Psoas muscle (tissue), 8 donors: ENCODE measurements around the gene KLHL1. TPM values are rescaled to one million over a fixed set of nuclear protein-coding genes. Genes with fewer than 3 reads are reported as not detected.

Source experiments
- ATAC-seq, 4 donors: fragments of 200-7000 bp; cut with Tn5 transposase; one replicate each; pipeline ENCODE4 v1.9.1; 2020; ENCODE audit warnings: moderate library complexity in 3 of 4, mild to moderate bottlenecking in 2 of 4
- DNase-seq, 2 donors: peaks; one replicate each; pipeline ENCODE4 v3.0.0-alpha.2; 2020
- H3K27ac ChIP-seq: fragments of 200-600 bp; one replicate; pipeline ENCODE4 v1.8.0; 2022
- H3K27me3 ChIP-seq, 3 donors: fragments of 200-600 bp in 1 of 3; one replicate each; pipeline versions ENCODE4 v1.6.1 to v1.8.0; 2013 to 2022; ENCODE audit warnings: low read length in 2 of 3, mild to moderate bottlenecking in 2 of 3, moderate library complexity in 1 of 3; ENCODE audit not compliant: insufficient read depth in 3 of 3
- H3K36me3 ChIP-seq, 2 donors: fragments of 200-600 bp in 1 of 2; one replicate each; pipeline versions ENCODE4 v1.6.1 to v1.8.0; 2013 to 2022; ENCODE audit warnings: low read depth in 1 of 2, mild to moderate bottlenecking in 1 of 2, moderate library complexity in 1 of 2; ENCODE audit not compliant: insufficient read depth in 1 of 2
- H3K4me1 ChIP-seq: fragments of 200-600 bp; one replicate; pipeline ENCODE4 v1.8.0; 2022
- H3K4me3 ChIP-seq: fragments of 200-600 bp; one replicate; pipeline ENCODE4 v1.8.0; 2022; ENCODE audit warnings: mild to moderate bottlenecking
- H3K9me3 ChIP-seq: fragments of 200-600 bp; one replicate; pipeline ENCODE4 v1.8.0; 2022
- WGBS, 3 donors: extraction: QIAGEN DNeasy Blood & Tissue Kit; methylation state at CpG; one replicate each; pipeline versions ENCODE4 v1.1.6 to v1.1.7; 2013; 5-methylcytosine and 5-hydroxymethylcytosine counted together
- intact Hi-C, 2 donors: fragments of 100-400 bp; cut with DNase I; formaldehyde crosslinking; loops; one replicate each; pipeline versions ENCODE4 v1.11.0 to v1.14.2; 2022
- polyA plus RNA-seq, 3 donors: library from polyadenylated mRNA; stranded (reverse); fragments of 200-250 nt; gene quantifications; one replicate each; pipeline ENCODE4 v1.2.3, GENCODE V29; 2013
- total RNA-seq, 4 donors: library from RNA; stranded (reverse); fragmentation: NEBNext Ultra II Directional in 2 of 4; extraction: Animal tissue kit (Norgen Biotek cat#: 25700) in 2 of 4; gene quantifications; one replicate each; pipeline versions ENCODE4 v1.2.1 to v1.2.4, GENCODE V29; 2021 to 2023
- TF ChIP-seq, protein P1 (sequence below): fragments of 200-600 bp; IDR thresholded peaks from one replicate; pipeline ENCODE4 v1.8.0; 2022; ENCODE audit warnings: antibody characterized with exemption
- donor health status: healthy with polysubstance abuse.
- donor health status: DM: no; HTN: no; CAD: no; lungs with moderate emphysema.
- donor health status: Bipolar disorder and iron deficiency.
- donor health status: healthy.
- donor health status: DM: yes; HTN: yes; CAD: no.
- donor health status: DM: no; HTN: no; CAD: no.
- donor health status: DM: no; HTN: no; CAD: no.
- donor health status: DM: yes; HTN: yes; CAD: no.

KLHL1 gene
- total and polyA plus RNA-seq, 7 donors, result not detected

DNA sequence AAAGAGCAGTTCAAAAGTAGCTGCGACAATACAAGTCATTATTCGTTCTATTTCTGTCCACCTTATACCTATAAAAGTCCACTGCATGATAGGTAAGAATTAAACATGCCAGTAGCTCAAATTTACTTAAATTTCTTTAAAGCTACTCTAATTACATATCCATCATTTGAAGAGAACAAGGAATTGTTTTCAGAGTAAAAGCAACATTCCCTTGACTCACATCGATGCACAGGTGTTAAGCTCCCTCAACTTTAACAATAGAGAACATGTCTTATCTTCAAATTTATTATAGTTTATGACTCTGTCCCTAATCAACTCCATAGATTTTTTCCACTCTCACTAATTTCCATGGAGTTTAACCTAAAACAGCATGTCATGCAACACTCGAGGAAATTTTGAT lies 158.1 kb downstream of the KLHL1 start:
- TF ChIP-seq, protein P1, sequence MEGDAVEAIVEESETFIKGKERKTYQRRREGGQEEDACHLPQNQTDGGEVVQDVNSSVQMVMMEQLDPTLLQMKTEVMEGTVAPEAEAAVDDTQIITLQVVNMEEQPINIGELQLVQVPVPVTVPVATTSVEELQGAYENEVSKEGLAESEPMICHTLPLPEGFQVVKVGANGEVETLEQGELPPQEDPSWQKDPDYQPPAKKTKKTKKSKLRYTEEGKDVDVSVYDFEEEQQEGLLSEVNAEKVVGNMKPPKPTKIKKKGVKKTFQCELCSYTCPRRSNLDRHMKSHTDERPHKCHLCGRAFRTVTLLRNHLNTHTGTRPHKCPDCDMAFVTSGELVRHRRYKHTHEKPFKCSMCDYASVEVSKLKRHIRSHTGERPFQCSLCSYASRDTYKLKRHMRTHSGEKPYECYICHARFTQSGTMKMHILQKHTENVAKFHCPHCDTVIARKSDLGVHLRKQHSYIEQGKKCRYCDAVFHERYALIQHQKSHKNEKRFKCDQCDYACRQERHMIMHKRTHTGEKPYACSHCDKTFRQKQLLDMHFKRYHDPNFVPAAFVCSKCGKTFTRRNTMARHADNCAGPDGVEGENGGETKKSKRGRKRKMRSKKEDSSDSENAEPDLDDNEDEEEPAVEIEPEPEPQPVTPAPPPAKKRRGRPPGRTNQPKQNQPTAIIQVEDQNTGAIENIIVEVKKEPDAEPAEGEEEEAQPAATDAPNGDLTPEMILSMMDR, result no peak
- H3K27ac ChIP-seq, result no peak overlapping the region
- intact Hi-C loops, result no loop called here
- ATAC-seq (no peak), DNase-seq (no peak)
- no peaks in the 10 kb centered on the region for H3K36me3 ChIP-seq
- H3K4me3 ChIP-seq, result no peak overlapping the region
- H3K9me3 ChIP-seq, result no peaks in the 10 kb centered on the region
- no peaks in the 10 kb centered on the region for H3K4me1 ChIP-seq
- H3K27me3 ChIP-seq, result no peaks in the 10 kb centered on the region
- WGBS, 3 donors, result 62 to 74% (median 68%) methylated on average over 4 of the region's 4 CpGs

DNA sequence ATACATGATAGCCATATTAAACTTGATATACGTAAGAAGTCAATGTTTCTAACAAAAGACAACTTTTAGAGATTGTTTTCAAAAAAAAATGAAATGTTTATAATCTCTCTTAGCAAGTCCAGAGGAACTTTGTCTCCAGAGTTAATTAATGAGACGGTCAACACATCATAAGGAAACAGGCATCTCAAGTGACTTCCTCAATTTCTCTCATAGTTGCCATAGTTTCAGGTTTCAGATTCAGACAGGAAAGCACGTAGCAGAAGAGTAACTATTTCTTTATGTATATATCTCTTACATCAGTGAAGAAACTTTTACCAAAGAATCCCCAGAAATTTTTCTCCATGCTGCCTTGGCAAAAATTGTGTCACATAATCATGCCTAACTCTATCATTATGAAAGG lies 160.2 kb downstream of the KLHL1 start:
- H3K27me3 ChIP-seq, result no peaks in the 10 kb centered on the region
- TF ChIP-seq, protein P1, result no peak
- no peak overlapping the region for H3K27ac ChIP-seq
- intact Hi-C loops, result no loop called here
- no peaks in the 10 kb centered on the region for H3K4me1 ChIP-seq
- no peak for DNase-seq
- ATAC-seq, result no peak
- H3K9me3 ChIP-seq, result no peaks in the 10 kb centered on the region
- 11 to 13% (median 11%) methylated on average over 3 of the region's 3 CpGs for WGBS, 3 donors
- no peaks in the 10 kb centered on the region for H3K36me3 ChIP-seq
- no peak overlapping the region for H3K4me3 ChIP-seq

DNA sequence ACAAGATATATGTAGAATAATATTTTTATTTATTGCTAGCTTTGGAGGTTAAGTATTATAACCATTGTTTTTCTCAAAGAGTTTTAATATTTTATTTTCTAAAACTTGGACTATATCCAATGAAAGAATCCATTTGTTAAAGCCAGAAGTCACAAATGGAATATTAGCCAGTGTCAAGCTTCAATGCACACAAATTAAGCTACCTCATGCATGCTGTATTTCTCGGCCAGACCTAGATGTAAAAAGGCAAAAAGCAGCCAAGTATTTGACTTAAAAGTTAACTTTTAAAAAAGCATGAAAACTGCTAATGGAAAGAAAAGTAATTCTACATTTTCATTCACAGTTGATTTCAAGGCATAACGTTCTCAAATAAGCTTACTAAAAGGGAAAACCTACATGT lies 160.7 kb downstream of the KLHL1 start:
- ATAC-seq (no peak), DNase-seq (no peak)

DNA sequence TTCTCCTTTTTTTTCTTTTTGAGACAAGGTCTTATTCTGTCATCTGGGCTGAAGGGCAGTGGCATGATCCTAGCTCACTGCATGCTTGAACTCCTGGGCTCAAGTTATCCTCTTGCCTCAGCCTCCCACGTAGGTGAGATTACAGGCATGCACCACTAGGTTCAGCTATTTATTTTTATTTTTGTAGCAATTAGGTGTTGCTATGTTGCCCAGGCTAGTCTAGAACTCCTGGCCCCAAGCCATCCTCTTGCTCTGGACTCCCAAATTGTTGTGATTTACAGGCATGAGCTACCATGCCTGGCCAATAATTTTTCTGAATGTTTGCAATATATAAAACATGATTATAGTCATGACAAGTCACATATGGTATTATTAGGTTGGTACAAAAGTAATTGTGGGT lies 161.7 kb downstream of the KLHL1 start:
- intact Hi-C loops, result no loop called here
- H3K27me3 ChIP-seq, result no peaks in the 10 kb centered on the region
- DNase-seq, result no peak
- H3K9me3 ChIP-seq, result no peaks in the 10 kb centered on the region
- H3K4me1 ChIP-seq, result no peaks in the 10 kb centered on the region
- TF ChIP-seq, protein P1, result no peak
- no peak overlapping the region for H3K27ac ChIP-seq
- 48 to 63% (median 51%) methylated on average over 1 of the region's 1 CpG for WGBS, 3 donors
- no peak for ATAC-seq
- no peaks in the 10 kb centered on the region for H3K36me3 ChIP-seq
- no peak overlapping the region for H3K4me3 ChIP-seq

More for the DNA sequence above, 160.7 kb downstream of the KLHL1 start:
- H3K4me3 ChIP-seq, result no peak overlapping the region
- no peaks in the 10 kb centered on the region for H3K27me3 ChIP-seq
- TF ChIP-seq, protein P1, result no peak
- intact Hi-C loops, result no loop called here
- no peaks in the 10 kb centered on the region for H3K9me3 ChIP-seq
- H3K27ac ChIP-seq, result no peak overlapping the region
- H3K4me1 ChIP-seq, result no peaks in the 10 kb centered on the region
- H3K36me3 ChIP-seq, result no peaks in the 10 kb centered on the region
- 9 to 17% (median 13%) methylated on average over 2 of the region's 2 CpGs for WGBS, 3 donors

DNA sequence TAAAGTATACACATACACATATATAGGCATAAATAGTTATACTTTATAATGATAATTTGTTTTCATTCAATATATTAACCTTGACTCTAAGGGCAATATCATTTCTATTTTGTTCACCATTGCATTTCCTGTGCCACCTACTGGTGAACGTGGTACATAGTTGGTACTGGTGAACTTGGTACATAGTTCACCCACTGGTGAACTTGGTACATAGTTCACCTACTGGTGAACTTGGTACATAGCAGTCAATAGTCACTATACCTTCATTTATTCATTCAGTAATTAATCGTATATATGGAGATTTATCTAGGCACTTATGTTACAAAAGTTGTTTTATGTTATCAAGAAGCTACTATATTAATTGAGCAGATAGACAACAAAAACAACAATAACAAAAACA lies 173.2 kb downstream of the KLHL1 start:
- Histone ChIP-seq H3K4me1 (no peaks in the 10 kb centered on the region), H3K4me3 (no peak overlapping the region), H3K27me3 (no peaks in the 10 kb centered on the region), H3K36me3 (no peaks in the 10 kb centered on the region), H3K9me3 (no peaks in the 10 kb centered on the region), H3K27ac (no peak overlapping the region)
- DNase-seq (no peak), ATAC-seq (no peak)
- intact Hi-C loops, result no loop called here
- TF ChIP-seq, protein P1, result no peak
- 68 to 77% (median 73%) methylated on average over 2 of the region's 2 CpGs for WGBS, 3 donors
